Measurements from ENCODE around the gene ATXN3. TPM values are rescaled to one million over a fixed set of nuclear protein-coding genes. Genes with fewer than 3 reads are reported as not detected.

The ATXN3 gene
- total and polyA plus RNA-seq, 2 of the 13 experiments (the other 11 are each of a cell fraction or from before 2014, with no cell fraction given), result 14.9 to 17.3 TPM

- in situ Hi-C loops (cut with HindIII; ENCODE audit: extremely low pct_ligation_motif_present, low pct_unique_long_range_greater_than_20kb), result no loop called here
- TF ChIP-seq ZNF574 (CRISPR knock-in tag; IDR thresholded peaks at IDR 0.05), result 0 out of 2 replicates have a peak, but pooled peaks have one; percentile 32
- no peak for TF ChIP-seq ZSCAN22 (CRISPR knock-in tag; IDR thresholded peaks at IDR 0.05)
- Histone ChIP-seq H3K4me1 (ENCODE audit: insufficient read depth, low read length) (peaks cover 45% of the 10 kb centered on the region), H2AFZ (ENCODE audit: low read length) (no peak overlapping the region), H3K27me3 (ENCODE audit: control insufficient read depth in 1 of 2, insufficient read depth in 2 of 2, low read length in 2 of 2) (no peaks in the 10 kb centered on the region; a peak in 2 of 5 replicates), H3K27ac (ENCODE audit: extremely low read length, insufficient read depth, low read length) (peak overlapping the region; percentile 25), H3K36me3 (replicated peaks in 1 of 2; ENCODE audit: control insufficient read depth in 1 of 2, insufficient read depth in 2 of 2, low read length in 2 of 2) (peaks cover 0 to 9% of the 10 kb centered on the region in 2 experiments; a peak in 1 of 5 replicates), H3K4me2 (ENCODE audit: low read depth, low read length) (peak overlapping the region; percentile 39), H3K4me3 (replicated peaks in 1 of 3; ENCODE audit: insufficient read depth in 1 of 3, low read depth in 2 of 3, low read length in 3 of 3) (no peak overlapping the region), H4K20me1 (ENCODE audit: insufficient read depth, low read length) (peaks cover 9% of the 10 kb centered on the region; the same call in 1 of the 2 replicates), H3K79me2 (ENCODE audit: insufficient read depth, low read length) (peaks cover 33% of the 10 kb centered on the region), H3K9ac (ENCODE audit: insufficient read depth, low read depth, low read length) (no peak overlapping the region), H3K9me3 (ENCODE audit: low read length) (no peaks in the 10 kb centered on the region)
- peak; percentile 81 for ATAC-seq
- 71% methylated on average over 11 of the region's 11 CpGs for WGBS (ENCODE audit: low lambda C conversion rate)
- FAIRE-seq, result no peak
- ChIA-PET CTCF (ENCODE audit: low intra/inter-chr PET ratio, low total read pairs) (no interaction called here), POLR2A (interaction anchor here (0.6 kb wide), 1 partner anchor 976 kb away, joined by 3 read pairs; no protein-coding TSS in a partner anchor)
- intact Hi-C loops (cut with micrococcal nuclease; ENCODE audit: unreplicated experiment), result no loop called here
- peak; percentile 35 for DNase-seq (ENCODE audit: low spot score)
- BruUV-seq (replicated peaks), result no TSS peak
These were observed 72.3 kb downstream of the ATXN3 start for GRCh38 chr14:92033906-92034687.

DNA sequence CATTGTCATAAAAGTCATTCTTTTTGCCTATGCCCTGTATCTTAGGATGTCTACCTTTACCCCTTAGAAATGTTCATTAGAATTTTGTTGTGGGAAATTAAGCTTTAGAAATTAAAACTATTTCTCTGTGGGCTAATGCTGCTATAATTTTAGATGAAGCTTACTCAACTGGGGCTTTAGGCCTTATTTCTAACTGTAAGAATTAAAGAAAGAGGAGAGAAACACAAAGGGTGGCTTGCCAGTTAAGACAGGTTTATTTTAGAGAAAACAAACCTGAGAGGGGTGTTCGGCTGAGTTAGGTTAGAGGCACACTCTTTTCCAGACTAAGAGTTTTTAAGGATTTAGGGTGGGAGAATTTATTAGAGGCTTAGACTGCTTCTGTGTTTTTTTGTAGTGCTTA, 72.9 kb downstream of the ATXN3 start:
- H3K9ac ChIP-seq (ENCODE audit: insufficient read depth, low read depth, low read length), result no peak overlapping the region
- peaks cover 26% of the 10 kb centered on the region for H3K79me2 ChIP-seq (ENCODE audit: insufficient read depth, low read length)
- ATAC-seq (no peak), DNase-seq (ENCODE audit: low spot score) (no peak), FAIRE-seq (no peak)
- H3K36me3 ChIP-seq (replicated peaks in 1 of 2; ENCODE audit: control insufficient read depth in 1 of 2, insufficient read depth in 2 of 2, low read length in 2 of 2), result peaks cover 0 to 13% of the 10 kb centered on the region in 2 experiments; a peak in 2 of 5 replicates
- 90% methylated on average over 1 of the region's 1 CpG for WGBS (ENCODE audit: low lambda C conversion rate)
- no peak for TF ChIP-seq KDM2A (CRISPR knock-in tag; IDR thresholded peaks at IDR 0.05; ENCODE audit: borderline replicate concordance, low read depth)
- TF ChIP-seq ZNF180 (CRISPR knock-in tag; IDR thresholded peaks at IDR 0.05; ENCODE audit: borderline replicate concordance, low read depth), result no peak
- TF ChIP-seq, protein P1, sequence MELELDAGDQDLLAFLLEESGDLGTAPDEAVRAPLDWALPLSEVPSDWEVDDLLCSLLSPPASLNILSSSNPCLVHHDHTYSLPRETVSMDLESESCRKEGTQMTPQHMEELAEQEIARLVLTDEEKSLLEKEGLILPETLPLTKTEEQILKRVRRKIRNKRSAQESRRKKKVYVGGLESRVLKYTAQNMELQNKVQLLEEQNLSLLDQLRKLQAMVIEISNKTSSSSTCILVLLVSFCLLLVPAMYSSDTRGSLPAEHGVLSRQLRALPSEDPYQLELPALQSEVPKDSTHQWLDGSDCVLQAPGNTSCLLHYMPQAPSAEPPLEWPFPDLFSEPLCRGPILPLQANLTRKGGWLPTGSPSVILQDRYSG (CRISPR knock-in tag; IDR thresholded peaks at IDR 0.05), result no peak
- TF ChIP-seq ZNF850 (CRISPR knock-in tag; conservative IDR thresholded peaks at IDR 0.05), result peak; percentile 98
- TF ChIP-seq SYNCRIP (IDR thresholded peaks at IDR 0.05; ENCODE audit: insufficient read depth, low read depth, low read length), result no peak
- no peak for TF ChIP-seq RARG (CRISPR knock-in tag; IDR thresholded peaks at IDR 0.05; ENCODE audit: low read depth)
- CTCF ChIA-PET (ENCODE audit: low intra/inter-chr PET ratio, low total read pairs), result no interaction called here
- BruUV-seq (replicated peaks), result no TSS peak
- H3K9me3 ChIP-seq (ENCODE audit: low read length), result no peaks in the 10 kb centered on the region
- no peaks in the 10 kb centered on the region for H3K27me3 ChIP-seq (ENCODE audit: control insufficient read depth in 1 of 2, insufficient read depth in 2 of 2, low read length in 2 of 2)
- peaks cover 5% of the 10 kb centered on the region; the same call in 1 of the 2 replicates for H4K20me1 ChIP-seq (ENCODE audit: insufficient read depth, low read length)
- no peak overlapping the region for H3K4me3 ChIP-seq (replicated peaks in 1 of 3; ENCODE audit: insufficient read depth in 1 of 3, low read depth in 2 of 3, low read length in 3 of 3)
- intact Hi-C loops (cut with micrococcal nuclease; ENCODE audit: unreplicated experiment) (no loop called here), in situ Hi-C loops (cut with HindIII; ENCODE audit: extremely low pct_ligation_motif_present, low pct_unique_long_range_greater_than_20kb) (no loop called here)
- peak overlapping the region; percentile 25 for H3K27ac ChIP-seq (ENCODE audit: extremely low read length, insufficient read depth, low read length)
- POLR2A ChIA-PET, result interaction anchor here (0.6 kb wide), 1 partner anchor 975 kb away, joined by 3 read pairs; no protein-coding TSS in a partner anchor
- H3K4me2 ChIP-seq (ENCODE audit: low read depth, low read length), result no peak overlapping the region
- peaks cover 45% of the 10 kb centered on the region for H3K4me1 ChIP-seq (ENCODE audit: insufficient read depth, low read length)
- no peak overlapping the region for H2AFZ ChIP-seq (ENCODE audit: low read length)

Measured in HepG2 (cell line).